Heart left ventricle (tissue), 16 donors: ENCODE data around the gene PCGF2. TPM values are rescaled to one million over a fixed set of nuclear protein-coding genes. Genes with fewer than 3 reads are reported as not detected.

ENCODE experiments used
- ATAC-seq, 4 donors: fragments of 200-7000 bp; cut with Tn5 transposase; one replicate each; pipeline ENCODE4 v1.9.1; 2020 to 2022; ENCODE audit warnings: moderate library complexity in 4 of 4, mild to moderate bottlenecking in 3 of 4, moderate number of reproducible peaks in 1 of 4
- DNase-seq, 5 donors: peaks; one replicate each; pipeline ENCODE4 v3.0.0-alpha.2; 2020
- H3K27ac ChIP-seq, 12 donors: fragments of 200-600 bp; sonication (generic) in 4 of 12; one replicate each; pipeline versions ENCODE4 v1.5.0 to v1.8.0; 2016 to 2022; ENCODE audit warnings: mild to moderate bottlenecking in 2 of 12
- H3K27me3 ChIP-seq, 9 donors: fragments of 200-600 bp; sonication (generic) in 2 of 9; one replicate each; pipeline versions ENCODE4 v1.5.1 to v1.8.0; 2016 to 2022; ENCODE audit warnings: mild to moderate bottlenecking in 3 of 9
- H3K36me3 ChIP-seq, 9 donors: fragments of 200-600 bp; sonication (generic) in 2 of 9; one replicate each; pipeline versions ENCODE4 v1.5.0 to v1.8.0; 2018 to 2022; ENCODE audit warnings: mild to moderate bottlenecking in 2 of 9
- H3K4me1 ChIP-seq, 12 donors: fragments of 200-600 bp; sonication (generic) in 4 of 12; one replicate each; pipeline versions ENCODE4 v1.5.0 to v1.8.0; 2016 to 2022; ENCODE audit warnings: mild to moderate bottlenecking in 3 of 12
- H3K4me3 ChIP-seq, 12 donors: fragments of 200-600 bp; sonication (generic) in 4 of 12; one replicate each; pipeline versions ENCODE4 v1.5.0 to v1.8.0; 2017 to 2022; ENCODE audit warnings: mild to moderate bottlenecking in 9 of 12, moderate library complexity in 4 of 12
- H3K9me3 ChIP-seq, 12 donors: fragments of 200-600 bp; sonication (generic) in 4 of 12; one replicate each; pipeline versions ENCODE4 v1.5.0 to v1.8.0; 2016 to 2022; ENCODE audit warnings: mild to moderate bottlenecking in 1 of 12
- POLR2A ChIP-seq, 2 donors: fragments of 450-650 bp; IDR thresholded peaks; one replicate each; pipeline ENCODE4 v1.6.1; 2017; ENCODE audit warnings: antibody characterized with exemption in 2 of 2, mild to moderate bottlenecking in 2 of 2, moderate library complexity in 2 of 2
- WGBS, 4 donors: extraction: QIAGEN DNeasy Blood & Tissue Kit in 2 of 4; methylation state at CpG; one replicate each; pipeline versions ENCODE4 v1.1.5 to v1.1.7; 2013 to 2018; 5-methylcytosine and 5-hydroxymethylcytosine counted together
- intact Hi-C, 10 donors: fragments of 100-400 bp; cut with DNase I; formaldehyde crosslinking; loops; one replicate each; pipeline versions ENCODE4 v1.11.1 to v1.14.2; 2022
- polyA plus RNA-seq, 2 donors: library from polyadenylated mRNA; stranded (reverse); fragments of 200-250 nt; gene quantifications; one replicate each; pipeline ENCODE4 v1.2.3, GENCODE V29; 2013
- total RNA-seq, 9 donors: library from RNA; depleted of rRNA in 2 of 9; stranded (reverse); fragments of >200 nt in 2 of 9; fragmentation: NEBNext Ultra II Directional in 3 of 9; extraction: Animal tissue kit (Norgen Biotek cat#: 25700) in 3 of 9; gene quantifications; one replicate each; pipeline versions ENCODE4 v1.1.0 to v1.2.4, GENCODE V29; 2016 to 2023
- TF ChIP-seq, protein P1 (sequence below), 12 donors: fragments of 200-600 bp; sonication (generic) in 4 of 12; IDR thresholded peaks; one replicate each; pipeline versions ENCODE4 v1.5.0 to v1.8.0; 2018 to 2022; ENCODE audit warnings: antibody characterized with exemption in 12 of 12, mild to moderate bottlenecking in 5 of 12
- donor health status: ischemic (EF 13 %, LVEDD 7.1; RV severe dilation, severe dysfunction).
- donor health status: healthy with polysubstance abuse.
- donor health status: DM: no; HTN: yes; CAD: no.
- donor health status: DM: no; HTN: no; CAD: no.
- donor health status: ischemic (EF 25% LVEDD 6.9; RV normal size, moderate dysfunction).
- donor health status: ischemic (EF 25% LVEDD 5.7; RV mildly dilated, moderate dysfunction).
- donor health status: healthy.
- donor health status: DM: yes; HTN: yes; CAD: no.
- donor health status: ischemic (EF 35%, LVEDD 5.7; RV mildly dilated, moderate dysfunction).
- donor health status: nonischemic (EF 11% LVEDD 7.7; RV severe dilation, severe dysfunction).
- donor health status: DM: yes; HTN: yes; CAD: no.
- donor health status: PGD.
- donor health status: ischemic (EF 29% LVEDD 5.4; RV normal size, mild dysfunction).
- donor health status: nonischemic (EF 23%, LVEDD 6.1; RV moderate dilation, normal function).

Gene PCGF2
- total and polyA plus RNA-seq, 11 donors = 3.8 to 33.6 (median 21.9) TPM

DNA sequence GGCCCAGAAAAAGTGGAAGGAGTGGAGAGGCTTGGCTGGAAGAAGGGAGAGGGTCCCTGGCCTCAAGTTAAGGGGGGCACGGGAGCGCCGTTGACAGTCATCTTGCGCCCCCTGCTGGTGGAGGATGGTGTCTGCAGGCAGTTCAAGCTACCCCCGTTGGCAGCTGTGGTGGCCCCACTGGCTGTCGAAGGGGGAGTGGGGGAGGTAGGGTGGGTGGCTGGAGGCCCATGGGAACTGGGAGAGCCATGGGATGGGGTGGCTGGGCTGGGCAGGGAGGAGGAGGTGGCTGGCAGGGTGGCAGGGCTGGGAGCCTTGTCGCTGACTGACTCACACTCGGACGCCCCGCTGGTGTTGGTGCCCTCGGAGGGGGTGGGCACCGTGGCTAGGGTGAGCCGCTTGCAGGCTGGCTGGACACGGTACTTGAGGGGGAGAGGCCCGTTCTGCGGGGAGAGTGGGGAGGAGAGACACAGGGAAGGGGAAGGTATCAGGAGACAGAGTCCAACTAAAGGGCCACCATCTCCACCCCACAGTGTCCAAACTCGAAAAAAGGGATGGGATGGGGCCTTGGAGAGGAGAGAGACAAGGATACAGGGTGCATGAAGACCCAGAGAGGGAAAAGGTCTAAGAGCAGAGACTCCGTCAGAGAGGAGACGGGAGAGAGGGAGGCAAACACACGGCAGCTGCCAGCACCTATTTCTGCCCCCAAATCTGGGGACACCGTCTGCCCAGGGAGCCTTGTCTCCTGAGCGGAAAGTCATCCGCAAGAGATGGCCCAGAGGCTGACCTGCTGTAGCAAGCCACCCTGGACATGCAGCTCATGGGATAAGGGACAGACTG is 12.8 kb downstream of the PCGF2 start:
- peak in 4 of 5 donors; percentile 63 to 72 (median 69) for DNase-seq
- ATAC-seq = peak; percentile 0 to 26 (median 8)
- Histone ChIP-seq H3K9me3 (no peaks in the 10 kb centered on the region), H3K27me3 (no peaks in the 10 kb centered on the region), H3K4me3 (no peak overlapping the region), H3K4me1 (peaks cover 0 to 57% (median 33%) of the 10 kb centered on the region in 12 donors), H3K36me3 (peaks cover 0 to 70% (median 52%) of the 10 kb centered on the region in 9 donors), H3K27ac (peak overlapping the region in 3 of 12 donors; percentile 4 to 23 (median 13))
- 33 to 49% (median 45%) methylated on average over 20 to 23 of the region's 23 CpGs for WGBS, 4 donors
- TF ChIP-seq POLR2A (IDR thresholded peaks at IDR 0.05) = no peak
- TF ChIP-seq, protein P1, sequence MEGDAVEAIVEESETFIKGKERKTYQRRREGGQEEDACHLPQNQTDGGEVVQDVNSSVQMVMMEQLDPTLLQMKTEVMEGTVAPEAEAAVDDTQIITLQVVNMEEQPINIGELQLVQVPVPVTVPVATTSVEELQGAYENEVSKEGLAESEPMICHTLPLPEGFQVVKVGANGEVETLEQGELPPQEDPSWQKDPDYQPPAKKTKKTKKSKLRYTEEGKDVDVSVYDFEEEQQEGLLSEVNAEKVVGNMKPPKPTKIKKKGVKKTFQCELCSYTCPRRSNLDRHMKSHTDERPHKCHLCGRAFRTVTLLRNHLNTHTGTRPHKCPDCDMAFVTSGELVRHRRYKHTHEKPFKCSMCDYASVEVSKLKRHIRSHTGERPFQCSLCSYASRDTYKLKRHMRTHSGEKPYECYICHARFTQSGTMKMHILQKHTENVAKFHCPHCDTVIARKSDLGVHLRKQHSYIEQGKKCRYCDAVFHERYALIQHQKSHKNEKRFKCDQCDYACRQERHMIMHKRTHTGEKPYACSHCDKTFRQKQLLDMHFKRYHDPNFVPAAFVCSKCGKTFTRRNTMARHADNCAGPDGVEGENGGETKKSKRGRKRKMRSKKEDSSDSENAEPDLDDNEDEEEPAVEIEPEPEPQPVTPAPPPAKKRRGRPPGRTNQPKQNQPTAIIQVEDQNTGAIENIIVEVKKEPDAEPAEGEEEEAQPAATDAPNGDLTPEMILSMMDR (IDR thresholded peaks at IDR 0.05) = peak; percentile 76 to 95 (median 82)
- intact Hi-C loops = loop anchor here in 9 of 10 donors (1.0 to 10.0 kb wide), 4 partner anchors 58 to 271 kb away; no protein-coding TSS in a partner anchor

DNA sequence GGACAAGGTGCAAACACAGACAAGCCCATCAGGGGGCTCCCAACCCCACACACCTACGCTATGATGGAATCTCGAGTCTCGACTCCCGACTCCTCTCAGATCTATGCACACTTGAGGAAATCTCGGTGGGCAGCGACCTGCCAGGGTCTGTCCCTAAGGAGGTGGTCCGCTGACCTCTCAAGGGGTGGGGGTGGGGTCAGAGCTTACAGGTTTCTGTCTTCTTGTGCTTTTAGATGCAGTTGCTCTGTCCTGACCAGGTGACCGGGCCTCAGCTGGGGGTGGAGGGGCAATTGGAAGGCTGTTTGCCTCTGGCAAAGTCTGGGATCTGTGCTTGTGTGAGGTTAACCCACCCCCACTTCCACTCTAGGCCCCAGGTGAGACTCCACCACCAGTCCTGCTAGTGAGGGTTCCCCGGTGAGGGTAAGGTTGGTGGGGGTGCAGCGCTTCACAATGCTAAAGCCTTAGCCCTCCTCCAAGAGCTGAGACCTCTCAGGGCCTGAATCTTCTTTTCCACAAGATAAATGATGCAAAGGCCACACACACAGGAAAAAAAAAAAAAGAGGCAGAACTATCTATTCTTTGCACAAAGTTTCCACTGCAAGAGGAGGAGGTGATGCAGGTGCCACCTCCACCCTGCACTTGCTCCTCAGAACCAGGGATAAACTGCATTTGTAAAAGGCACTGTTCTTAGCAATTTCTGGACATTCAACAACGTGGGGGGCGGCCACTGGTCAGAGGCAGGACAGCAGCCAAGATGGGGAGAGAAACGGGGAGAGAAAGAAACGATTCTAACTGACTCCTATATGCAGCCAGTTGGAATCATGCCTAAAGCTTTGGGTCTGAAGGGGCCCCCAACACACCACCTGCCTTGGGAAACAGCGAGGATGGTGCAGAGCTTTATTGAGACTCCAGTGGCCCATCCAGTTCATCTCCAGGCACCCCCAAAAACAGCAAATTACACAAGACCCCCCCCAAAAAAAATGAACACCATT is 13.9 kb downstream of the PCGF2 start:
- WGBS, 4 donors = 61 to 69% (median 64%) methylated on average over 12 to 15 of the region's 15 CpGs
- H3K4me1 ChIP-seq = peaks cover 0 to 63% (median 38%) of the 10 kb centered on the region in 12 donors
- H3K36me3 ChIP-seq = peaks cover 0 to 62% (median 44%) of the 10 kb centered on the region in 9 donors

DNA sequence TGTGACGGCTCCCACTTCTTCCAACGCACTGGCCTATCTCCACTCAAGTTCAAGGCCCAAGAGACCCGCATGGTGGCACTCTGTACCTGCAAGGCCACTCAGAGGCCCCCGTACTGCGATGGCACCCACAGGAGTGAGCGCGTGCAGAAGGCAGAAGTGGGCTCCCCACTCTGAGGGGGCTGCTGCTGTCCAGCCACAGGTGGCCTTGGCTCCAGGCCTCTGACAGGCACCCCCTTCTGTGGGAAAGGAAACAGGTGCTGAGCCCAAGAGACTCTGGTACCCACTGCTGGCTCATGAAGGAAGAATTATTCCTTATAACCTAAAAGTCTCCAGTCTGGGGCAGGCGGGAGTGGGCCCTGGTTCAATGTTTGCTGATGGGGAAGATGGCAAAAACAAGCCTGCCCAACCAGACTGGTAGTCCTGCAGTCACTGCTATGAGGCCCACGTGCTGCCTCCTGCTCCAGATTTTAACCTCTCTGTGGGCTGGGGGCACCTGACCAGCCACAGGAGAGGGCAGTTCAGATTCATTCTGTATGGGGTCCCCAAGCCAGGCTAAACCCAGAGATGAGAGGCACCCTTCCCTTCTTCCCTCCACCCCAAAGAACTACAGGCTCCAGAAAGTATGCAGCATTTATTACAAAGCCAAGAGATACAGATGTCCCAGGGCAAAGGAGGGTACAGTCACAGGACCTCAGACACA is 14.7 kb downstream of the PCGF2 start:
- TF ChIP-seq POLR2A (IDR thresholded peaks at IDR 0.05) = no peak
- TF ChIP-seq, protein P1 (IDR thresholded peaks at IDR 0.05) = no peak
- Histone ChIP-seq H3K27ac (peak overlapping the region in 7 of 12 donors; percentile 17 to 95 (median 64)), H3K4me1 (peaks cover 0 to 71% (median 38%) of the 10 kb centered on the region in 12 donors), H3K9me3 (no peaks in the 10 kb centered on the region), H3K4me3 (no peak overlapping the region), H3K36me3 (peaks cover 0 to 54% (median 36%) of the 10 kb centered on the region in 9 donors), H3K27me3 (no peaks in the 10 kb centered on the region)
- no peak for DNase-seq
- intact Hi-C loops = loop anchor here in 7 of 10 donors (5.0 to 10.0 kb wide), 3 partner anchors 41 to 269 kb away; no protein-coding TSS in a partner anchor
- 75 to 84% (median 79%) methylated on average over 9 of the region's 9 CpGs for WGBS, 4 donors
- no peak for ATAC-seq

More for the DNA sequence above, 13.9 kb downstream of the PCGF2 start:
- Histone ChIP-seq H3K27me3 (no peaks in the 10 kb centered on the region), H3K27ac (peak overlapping the region in 1 of 12 donors; percentile 92), H3K9me3 (no peaks in the 10 kb centered on the region), H3K4me3 (no peak overlapping the region)
- intact Hi-C loops = loop anchor here in 9 of 10 donors (1.0 to 10.0 kb wide), 5 partner anchors 42 to 269 kb away; no protein-coding TSS in a partner anchor
- ATAC-seq (no peak), DNase-seq (no peak)
- no peak for TF ChIP-seq POLR2A (IDR thresholded peaks at IDR 0.05)
- TF ChIP-seq, protein P1 (IDR thresholded peaks at IDR 0.05) = peak in 5 of 12 donors; percentile 12 to 31 (median 14)
